Omental fat pad (tissue), 4 donors: ENCODE data around the gene FIBCD1. TPM values are rescaled to one million over a fixed set of nuclear protein-coding genes. Genes with fewer than 3 reads are reported as not detected.

Source experiments
- ATAC-seq: fragments of 150-250 bp; one replicate; pipeline ENCODE4 v1.9.1; 2016; ENCODE audit warnings: mild to moderate bottlenecking, moderate library complexity; ENCODE audit not compliant: low FRiP score
- DNase-seq: peaks from one replicate; pipeline ENCODE4 v3.0.0-alpha.2; 2019; ENCODE audit warnings: low spot score
- CTCF ChIP-seq, 3 donors: fragments of 450-650 bp; IDR thresholded peaks; one replicate each; pipeline ENCODE4 v1.5.1; 2016 to 2017; ENCODE audit warnings: antibody characterized with exemption in 3 of 3, mild to moderate bottlenecking in 3 of 3, moderate library complexity in 2 of 3
- total RNA-seq, 4 donors: library from RNA; depleted of rRNA; stranded (reverse); fragments of >200 nt; gene quantifications; one replicate each; pipeline ENCODE4 v1.1.0, GENCODE V29; 2016

FIBCD1 gene
- total RNA-seq, 4 donors from 2014 or later, result 1.6 TPM; not detected in 3

- TF ChIP-seq CTCF (IDR thresholded peaks at IDR 0.05), result no peak
- DNase-seq (no peak), ATAC-seq (no peak)
Measured at GRCh38 chr9:130920762-130921299, 18.2 kb downstream of the FIBCD1 start.

- TF ChIP-seq CTCF (IDR thresholded peaks at IDR 0.05), result no peak
- ATAC-seq (no peak), DNase-seq (no peak)
Measured at GRCh38 chr9:130920233-130920632, 18.8 kb downstream of the FIBCD1 start.

DNA sequence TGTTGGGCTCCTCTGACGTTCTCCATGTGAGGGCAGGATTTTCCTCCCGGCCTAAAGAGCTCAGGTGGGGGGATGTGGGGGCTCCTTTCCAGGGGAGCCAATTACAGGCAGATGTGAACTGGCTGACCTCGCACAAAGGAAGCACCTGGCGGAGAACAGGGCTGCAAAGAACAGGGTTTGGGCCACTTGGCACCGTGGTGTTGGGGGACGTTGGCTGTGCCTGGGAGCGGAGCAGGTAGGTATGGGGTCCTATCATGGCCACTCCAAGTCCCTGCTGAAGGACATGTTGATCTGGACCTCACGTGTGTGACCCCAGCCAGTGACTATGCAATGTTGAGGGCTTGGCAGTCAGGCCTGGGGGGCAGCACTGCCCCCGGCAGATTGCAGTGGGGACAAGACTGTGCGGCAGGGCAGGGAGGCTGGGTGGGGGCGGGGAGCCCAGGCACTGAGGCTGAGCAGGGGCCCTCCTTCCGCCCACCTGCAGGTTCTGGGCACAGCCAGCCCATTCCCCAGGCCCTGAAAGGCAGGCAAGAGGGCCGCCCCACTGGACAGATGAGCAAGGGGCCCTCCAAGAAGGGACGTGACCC lies 19.4 kb downstream of the FIBCD1 start:
- DNase-seq (no peak), ATAC-seq (no peak)
- no peak for TF ChIP-seq CTCF (IDR thresholded peaks at IDR 0.05)

GRCh38 chr9:130918826-130919558 lies 20.1 kb downstream of the FIBCD1 start:
- TF ChIP-seq CTCF (IDR thresholded peaks at IDR 0.05), result no peak
- DNase-seq (no peak), ATAC-seq (no peak)

GRCh38 chr9:130918101-130918825 lies 20.8 kb downstream of the FIBCD1 start:
- TF ChIP-seq CTCF (IDR thresholded peaks at IDR 0.05), result no peak
- ATAC-seq (no peak), DNase-seq (no peak)

GRCh38 chr9:130917168-130917960 lies 21.7 kb downstream of the FIBCD1 start:
- no peak for TF ChIP-seq CTCF (IDR thresholded peaks at IDR 0.05)
- ATAC-seq, result no peak
- no peak for DNase-seq
